Sigmoid colon (tissue), 7 donors: Measurements from ENCODE around the gene SLC35B3. TPM values are rescaled to one million over a fixed set of nuclear protein-coding genes. Genes with fewer than 3 reads are reported as not detected.

Source experiments
- DNase-seq: peaks from one replicate; pipeline ENCODE4 v3.0.0-alpha.2; 2019
- H3K27ac ChIP-seq, 4 donors: fragments of 200-600 bp; sonication (generic); one replicate each; pipeline ENCODE4 v1.5.1; 2016 to 2019; ENCODE audit warnings: mild to moderate bottlenecking in 1 of 4
- H3K27me3 ChIP-seq, 3 donors: fragments of 200-600 bp; sonication (generic); one replicate each; pipeline ENCODE4 v1.5.1; 2019; ENCODE audit warnings: mild to moderate bottlenecking in 1 of 3
- H3K36me3 ChIP-seq, 4 donors: fragments of 200-600 bp; sonication (generic); one replicate each; pipeline ENCODE4 v1.5.1; 2016 to 2019
- H3K4me1 ChIP-seq, 4 donors: fragments of 200-600 bp; sonication (generic); one replicate each; pipeline ENCODE4 v1.5.1; 2017 to 2019
- H3K4me3 ChIP-seq, 4 donors: fragments of 200-600 bp; sonication (generic); one replicate each; pipeline ENCODE4 v1.5.1; 2017 to 2019; ENCODE audit warnings: mild to moderate bottlenecking in 2 of 4, moderate library complexity in 1 of 4
- H3K9me3 ChIP-seq, 4 donors: fragments of 200-600 bp in 3 of 4; sonication (generic) in 3 of 4; one replicate each; pipeline versions ENCODE4 v1.5.1 to v1.6.1; 2013 to 2019
- CTCF ChIP-seq, 4 experiments: fragments of 450-650 bp in 3 of 4; fragments of 200-600 bp in 1 of 4; IDR thresholded peaks; one replicate each; pipeline ENCODE4 v1.5.1; 2016 to 2019; ENCODE audit warnings: antibody characterized with exemption in 4 of 4, mild to moderate bottlenecking in 3 of 4, moderate library complexity in 2 of 4
- EP300 ChIP-seq, 4 donors: sonication (generic); formaldehyde crosslinking; IDR thresholded peaks; one replicate each; pipeline ENCODE4 v1.6.1; 2017; ENCODE audit warnings: antibody characterized with exemption in 4 of 4
- POLR2A ChIP-seq, 2 donors: fragments of 450-650 bp; IDR thresholded peaks; one replicate each; pipeline ENCODE4 v1.6.1; 2016; ENCODE audit warnings: antibody characterized with exemption in 2 of 2, mild to moderate bottlenecking in 2 of 2, moderate library complexity in 2 of 2
- POLR2AphosphoS5 ChIP-seq, 4 donors: sonication (generic); formaldehyde crosslinking; IDR thresholded peaks; one replicate each; pipeline ENCODE4 v1.6.1; 2017; ENCODE audit warnings: antibody characterized with exemption in 4 of 4
- WGBS, 2 donors: extraction: QIAGEN DNeasy Blood & Tissue Kit; methylation state at CpG; one replicate each; pipeline ENCODE4 v1.1.7; 2013; 5-methylcytosine and 5-hydroxymethylcytosine counted together
- intact Hi-C: fragments of 100-400 bp; cut with DNase I; formaldehyde crosslinking; loops from one replicate; pipeline ENCODE4 v1.15.1; 2023
- polyA plus RNA-seq, 3 donors: library from polyadenylated mRNA; stranded (reverse); fragments of 200-250 nt; gene quantifications; one replicate each; pipeline ENCODE4 v1.2.3, GENCODE V29; 2013
- total RNA-seq, 4 donors: library from RNA; depleted of rRNA; stranded (reverse); fragments of >200 nt; gene quantifications; one replicate each; pipeline ENCODE4 v1.1.0, GENCODE V29; 2016
- donor health status: healthy with polysubstance abuse.
- donor health status: Bipolar disorder and iron deficiency.
- donor health status: healthy.

SLC35B3 gene
- total RNA-seq (10 to 100 TPM; 11.9 to 16.6 (median 12.5) TPM), polyA plus RNA-seq (10 to 100 TPM; 23.0 to 29.4 (median 28.2) TPM)

GRCh38 chr6:8435093-8435844 lies at the start of gene SLC35B3:
TSS of gene SLC35B3 (minus strand) at chr6:8435545.
- H3K27me3 ChIP-seq = no peaks in the 10 kb centered on the region
- intact Hi-C loops = no loop called here
- peak within 1 kb of the TSS; percentile 84 to 93 (median 88) for H3K27ac ChIP-seq
- TF ChIP-seq POLR2AphosphoS5 (IDR thresholded peaks at IDR 0.05) = peak; percentile 93 to 97 (median 94)
- peak; percentile 72 to 86 for TF ChIP-seq POLR2A (IDR thresholded peaks at IDR 0.05)
- TF ChIP-seq CTCF (IDR thresholded peaks at IDR 0.05) = no peak
- peak within 1 kb of the TSS; percentile 66 to 95 (median 84) for H3K4me3 ChIP-seq
- no peaks in the 10 kb centered on the region for H3K9me3 ChIP-seq
- H3K4me1 ChIP-seq = peaks cover 0 to 32% (median 18%) of the 10 kb centered on the region in 4 donors
- DNase-seq = peak; percentile 97
- WGBS, 2 donors = 0 to 1% methylated on average over 62 of the region's 62 CpGs
- no peaks in the 10 kb centered on the region for H3K36me3 ChIP-seq

GRCh38 chr6:8483650-8484049 lies 48.3 kb upstream of the SLC35B3 start:
- no peaks in the 10 kb centered on the region for H3K9me3 ChIP-seq
- TF ChIP-seq CTCF (IDR thresholded peaks at IDR 0.05) (no peak), POLR2A (IDR thresholded peaks at IDR 0.05) (no peak), POLR2AphosphoS5 (IDR thresholded peaks at IDR 0.05) (no peak), EP300 (IDR thresholded peaks at IDR 0.05) (no peak)
- no peaks in the 10 kb centered on the region for H3K27me3 ChIP-seq
- intact Hi-C loops = no loop called here
- 92 to 93% methylated on average over 1 of the region's 1 CpG for WGBS, 2 donors
- no peak overlapping the region for H3K4me3 ChIP-seq
- H3K36me3 ChIP-seq = no peaks in the 10 kb centered on the region
- no peak overlapping the region for H3K27ac ChIP-seq
- DNase-seq = no peak
- H3K4me1 ChIP-seq = no peaks in the 10 kb centered on the region

- Histone ChIP-seq H3K9me3 (no peaks in the 10 kb centered on the region), H3K36me3 (no peaks in the 10 kb centered on the region), H3K4me1 (no peaks in the 10 kb centered on the region), H3K4me3 (no peak overlapping the region), H3K27me3 (no peaks in the 10 kb centered on the region), H3K27ac (no peak overlapping the region)
- no peak for DNase-seq
- TF ChIP-seq CTCF (IDR thresholded peaks at IDR 0.05) = no peak
- no peak for TF ChIP-seq EP300 (IDR thresholded peaks at IDR 0.05)
- TF ChIP-seq POLR2A (IDR thresholded peaks at IDR 0.05) = no peak
- no peak for TF ChIP-seq POLR2AphosphoS5 (IDR thresholded peaks at IDR 0.05)
- intact Hi-C loops = no loop called here
- 53 to 68% methylated on average over 2 of the region's 2 CpGs for WGBS, 2 donors
Observed at GRCh38 chr6:8481727-8482126, 46.4 kb upstream of the SLC35B3 start.

- Histone ChIP-seq H3K4me3 (no peak overlapping the region), H3K36me3 (no peaks in the 10 kb centered on the region), H3K27ac (no peak overlapping the region), H3K4me1 (no peaks in the 10 kb centered on the region), H3K27me3 (no peaks in the 10 kb centered on the region), H3K9me3 (no peaks in the 10 kb centered on the region)
- WGBS, 2 donors = 79 to 93% methylated on average over 1 of the region's 1 CpG
- no peak for DNase-seq
- TF ChIP-seq POLR2AphosphoS5 (IDR thresholded peaks at IDR 0.05) = no peak
- intact Hi-C loops = no loop called here
Observed at GRCh38 chr6:8478418-8478817, 43.1 kb upstream of the SLC35B3 start.

GRCh38 chr6:8476656-8477055 lies 41.3 kb upstream of the SLC35B3 start:
- H3K27me3 ChIP-seq = no peaks in the 10 kb centered on the region
- TF ChIP-seq POLR2AphosphoS5 (IDR thresholded peaks at IDR 0.05) (no peak), EP300 (IDR thresholded peaks at IDR 0.05) (no peak), CTCF (IDR thresholded peaks at IDR 0.05) (no peak), POLR2A (IDR thresholded peaks at IDR 0.05) (no peak)
- no peak overlapping the region for H3K4me3 ChIP-seq
- no peak for DNase-seq
- no peak overlapping the region for H3K27ac ChIP-seq
- no peaks in the 10 kb centered on the region for H3K9me3 ChIP-seq
- no peaks in the 10 kb centered on the region for H3K4me1 ChIP-seq
- WGBS, 2 donors = 72 to 85% methylated on average over 1 of the region's 1 CpG
- intact Hi-C loops = no loop called here
- no peaks in the 10 kb centered on the region for H3K36me3 ChIP-seq
